HL-60 (cell line): ENCODE measurements around the gene FERMT2.

Experiments
- DNase-seq, 2 experiments: peaks; one replicate each; pipeline ENCODE4 v3.0.0-alpha.2; 2010 to 2020; ENCODE audit warnings: low read depth in 1 of 2, low spot score in 1 of 2
- H3K27ac ChIP-seq: fragments of 250-450 bp; sonication (Bioruptor Pico); replicated peaks from 2 replicates; pipeline ENCODE4 v1.5.1; 2020; ENCODE audit warnings: mild to moderate bottlenecking, moderate library complexity
- H3K27me3 ChIP-seq: fragments of 250-450 bp; sonication (Bioruptor Pico); 2 replicates; pipeline ENCODE4 v1.5.1; 2021; ENCODE audit warnings: mild to moderate bottlenecking, moderate library complexity; ENCODE audit not compliant: insufficient read depth, poor library complexity, severe bottlenecking
- H3K4me3 ChIP-seq: replicated peaks from 2 replicates; pipeline ENCODE4 v1.5.1; 2011; ENCODE audit warnings: mild to moderate bottlenecking, control low read depth, low read length; ENCODE audit not compliant: insufficient read depth
- GABPA ChIP-seq: IDR thresholded peaks from 2 replicates; pipeline ENCODE4 v1.6.1; 2012; ENCODE audit warnings: low read depth
- POLR2AphosphoS5 ChIP-seq: IDR thresholded peaks from 2 replicates; pipeline ENCODE4 v1.6.1; 2012; ENCODE audit warnings: low read depth
- SPI1 ChIP-seq: IDR thresholded peaks from 2 replicates; pipeline ENCODE4 v1.6.1; 2012; ENCODE audit warnings: low read depth, mild to moderate bottlenecking, borderline replicate concordance
- TF ChIP-seq, protein P1 (sequence below): IDR thresholded peaks from 2 replicates; pipeline ENCODE4 v1.6.1; 2012; ENCODE audit warnings: low read depth; ENCODE audit not compliant: insufficient replicate concordance
- TF ChIP-seq, protein P2 (sequence below): IDR thresholded peaks from one replicate; pipeline ENCODE4 v1.5.1; 2011; ENCODE audit warnings: low read length, control low read depth, inconsistent platforms; ENCODE audit not compliant: insufficient read depth

Gene FERMT2

DNA sequence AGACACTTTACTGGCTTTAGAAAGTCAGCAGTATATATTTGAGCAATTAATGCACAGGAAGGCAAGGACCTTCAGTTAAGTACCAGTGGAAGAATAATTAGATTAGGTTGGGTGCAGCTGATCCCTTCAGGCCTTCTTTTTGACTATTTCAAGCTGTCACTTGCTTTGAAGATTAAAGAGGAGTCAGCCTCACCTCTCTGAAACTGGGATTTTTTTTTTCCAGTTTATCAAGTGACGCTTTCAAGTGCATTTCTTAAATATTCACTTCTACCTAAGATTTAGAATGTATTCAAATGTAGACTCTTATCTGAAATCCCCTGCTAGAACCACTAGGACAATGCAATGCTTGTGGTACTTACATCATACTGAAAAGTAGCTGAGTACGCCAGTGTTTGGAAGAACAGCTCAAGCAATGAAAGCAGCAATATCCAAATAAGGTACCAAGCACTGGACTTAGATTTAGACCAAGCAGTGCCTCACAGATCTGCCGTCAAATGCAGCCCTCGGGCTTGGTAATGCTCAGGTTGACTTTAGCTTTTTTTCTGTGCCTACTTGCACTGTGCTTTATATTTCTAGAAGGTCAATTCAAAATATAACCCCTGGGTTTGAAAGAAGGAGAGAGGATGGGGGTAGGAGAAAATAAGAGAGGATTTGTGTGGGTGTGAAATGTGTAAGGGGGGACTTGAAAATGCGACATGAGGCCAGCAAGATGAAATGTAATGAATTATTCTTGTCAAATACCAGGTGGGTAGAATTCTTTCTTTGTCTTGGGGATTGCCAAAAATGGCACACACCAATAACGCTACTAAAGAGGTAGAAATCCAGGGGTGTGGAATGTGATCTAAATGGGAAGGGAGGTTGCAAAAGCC is 3.7 kb upstream of the FERMT2 start:
- TF ChIP-seq, protein P1, sequence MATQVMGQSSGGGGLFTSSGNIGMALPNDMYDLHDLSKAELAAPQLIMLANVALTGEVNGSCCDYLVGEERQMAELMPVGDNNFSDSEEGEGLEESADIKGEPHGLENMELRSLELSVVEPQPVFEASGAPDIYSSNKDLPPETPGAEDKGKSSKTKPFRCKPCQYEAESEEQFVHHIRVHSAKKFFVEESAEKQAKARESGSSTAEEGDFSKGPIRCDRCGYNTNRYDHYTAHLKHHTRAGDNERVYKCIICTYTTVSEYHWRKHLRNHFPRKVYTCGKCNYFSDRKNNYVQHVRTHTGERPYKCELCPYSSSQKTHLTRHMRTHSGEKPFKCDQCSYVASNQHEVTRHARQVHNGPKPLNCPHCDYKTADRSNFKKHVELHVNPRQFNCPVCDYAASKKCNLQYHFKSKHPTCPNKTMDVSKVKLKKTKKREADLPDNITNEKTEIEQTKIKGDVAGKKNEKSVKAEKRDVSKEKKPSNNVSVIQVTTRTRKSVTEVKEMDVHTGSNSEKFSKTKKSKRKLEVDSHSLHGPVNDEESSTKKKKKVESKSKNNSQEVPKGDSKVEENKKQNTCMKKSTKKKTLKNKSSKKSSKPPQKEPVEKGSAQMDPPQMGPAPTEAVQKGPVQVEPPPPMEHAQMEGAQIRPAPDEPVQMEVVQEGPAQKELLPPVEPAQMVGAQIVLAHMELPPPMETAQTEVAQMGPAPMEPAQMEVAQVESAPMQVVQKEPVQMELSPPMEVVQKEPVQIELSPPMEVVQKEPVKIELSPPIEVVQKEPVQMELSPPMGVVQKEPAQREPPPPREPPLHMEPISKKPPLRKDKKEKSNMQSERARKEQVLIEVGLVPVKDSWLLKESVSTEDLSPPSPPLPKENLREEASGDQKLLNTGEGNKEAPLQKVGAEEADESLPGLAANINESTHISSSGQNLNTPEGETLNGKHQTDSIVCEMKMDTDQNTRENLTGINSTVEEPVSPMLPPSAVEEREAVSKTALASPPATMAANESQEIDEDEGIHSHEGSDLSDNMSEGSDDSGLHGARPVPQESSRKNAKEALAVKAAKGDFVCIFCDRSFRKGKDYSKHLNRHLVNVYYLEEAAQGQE, result no peak
- Histone ChIP-seq H3K27me3 (peaks cover 41% of the 10 kb centered on the region), H3K4me3 (no peak overlapping the region), H3K27ac (no peak overlapping the region)
- DNase-seq, result no peak

DNA sequence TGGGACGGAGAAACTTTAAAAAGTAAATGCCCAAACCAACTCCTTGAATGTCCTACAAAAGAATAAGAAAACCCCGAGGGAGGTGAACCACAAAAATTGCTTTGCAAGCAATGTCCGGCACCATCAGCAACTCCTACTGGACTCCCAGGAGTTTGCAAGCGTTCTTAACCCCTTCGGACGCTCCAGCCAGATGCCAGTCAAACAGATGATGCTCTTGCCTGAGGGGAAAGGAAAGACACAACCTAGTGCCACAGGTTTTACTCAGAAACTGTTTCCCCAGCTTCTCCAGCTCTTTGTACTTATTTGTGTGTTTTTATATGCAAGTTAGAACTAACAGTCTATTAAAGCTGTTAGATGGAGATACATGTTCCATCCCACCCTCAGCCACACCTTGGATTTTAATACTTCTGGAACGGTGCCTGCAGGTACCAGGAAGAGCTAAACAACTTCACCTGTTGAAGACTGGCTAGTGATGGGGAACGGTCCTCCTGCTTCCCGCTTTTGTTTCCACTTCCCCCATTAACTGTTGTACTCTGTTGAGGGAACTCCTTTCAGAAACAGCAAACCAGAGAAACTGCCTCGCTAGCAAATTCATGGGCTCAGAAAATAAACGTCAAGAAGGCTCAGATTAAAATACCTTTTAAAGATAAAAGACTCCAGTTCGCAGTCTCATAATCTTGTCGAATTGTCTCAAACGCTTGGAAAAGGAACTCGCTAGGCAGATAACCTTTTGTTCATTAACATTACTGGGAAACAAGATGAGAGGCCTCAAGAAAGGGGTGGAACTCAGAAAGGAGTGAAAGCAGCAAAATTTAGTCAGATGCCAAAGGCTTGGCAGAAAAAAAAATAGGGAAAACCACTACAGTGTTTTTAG is 1.1 kb upstream of the FERMT2 start:
- peaks cover 57% of the 10 kb centered on the region for H3K27me3 ChIP-seq
- no peak for DNase-seq
- no peak overlapping the region; the same call in 1 of the 2 replicates for H3K4me3 ChIP-seq
- no peak for TF ChIP-seq GABPA
- TF ChIP-seq, protein P2, sequence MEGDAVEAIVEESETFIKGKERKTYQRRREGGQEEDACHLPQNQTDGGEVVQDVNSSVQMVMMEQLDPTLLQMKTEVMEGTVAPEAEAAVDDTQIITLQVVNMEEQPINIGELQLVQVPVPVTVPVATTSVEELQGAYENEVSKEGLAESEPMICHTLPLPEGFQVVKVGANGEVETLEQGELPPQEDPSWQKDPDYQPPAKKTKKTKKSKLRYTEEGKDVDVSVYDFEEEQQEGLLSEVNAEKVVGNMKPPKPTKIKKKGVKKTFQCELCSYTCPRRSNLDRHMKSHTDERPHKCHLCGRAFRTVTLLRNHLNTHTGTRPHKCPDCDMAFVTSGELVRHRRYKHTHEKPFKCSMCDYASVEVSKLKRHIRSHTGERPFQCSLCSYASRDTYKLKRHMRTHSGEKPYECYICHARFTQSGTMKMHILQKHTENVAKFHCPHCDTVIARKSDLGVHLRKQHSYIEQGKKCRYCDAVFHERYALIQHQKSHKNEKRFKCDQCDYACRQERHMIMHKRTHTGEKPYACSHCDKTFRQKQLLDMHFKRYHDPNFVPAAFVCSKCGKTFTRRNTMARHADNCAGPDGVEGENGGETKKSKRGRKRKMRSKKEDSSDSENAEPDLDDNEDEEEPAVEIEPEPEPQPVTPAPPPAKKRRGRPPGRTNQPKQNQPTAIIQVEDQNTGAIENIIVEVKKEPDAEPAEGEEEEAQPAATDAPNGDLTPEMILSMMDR, result no peak
- no peak for TF ChIP-seq POLR2AphosphoS5
- peak; percentile 33; the same call in 1 of the 2 replicates for TF ChIP-seq SPI1
- TF ChIP-seq, protein P1, result no peak
- no peak overlapping the region for H3K27ac ChIP-seq

DNA sequence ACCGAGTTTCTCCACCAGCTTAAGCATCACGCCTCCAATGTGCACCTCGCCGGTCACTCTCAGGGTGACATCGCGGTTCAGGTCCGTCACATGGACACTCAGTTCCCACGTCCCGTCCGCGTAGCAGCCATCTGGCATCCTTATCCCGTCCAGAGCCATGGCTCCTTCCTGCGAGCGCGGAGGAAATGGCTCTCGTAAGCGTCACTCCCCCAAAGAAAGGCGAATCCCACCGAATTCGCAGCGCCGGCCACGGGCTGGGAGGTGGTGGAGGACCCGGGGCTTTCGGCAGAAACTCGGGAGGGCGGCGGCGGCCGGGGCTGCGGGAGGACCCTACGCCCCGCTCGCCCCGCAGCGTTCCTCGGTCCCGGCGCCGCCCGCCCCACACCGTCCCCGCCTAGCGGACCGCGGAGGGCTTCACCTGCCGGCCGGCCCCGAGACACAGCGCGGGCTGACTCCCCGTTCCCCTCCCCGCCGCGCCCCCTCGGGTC is 396 bp downstream of the FERMT2 start:
- Histone ChIP-seq H3K27ac (no peak overlapping the region), H3K27me3 (peaks cover 57% of the 10 kb centered on the region), H3K4me3 (peak overlapping the region; percentile 38)
- TF ChIP-seq POLR2AphosphoS5, result no peak
- TF ChIP-seq, protein P2, result no peak
- TF ChIP-seq, protein P1, result no peak
- no peak for DNase-seq
